Naive B cell (primary cell): ENCODE measurements around the gene TMEM61. TPM values are rescaled to one million over a fixed set of nuclear protein-coding genes. Genes with fewer than 3 reads are reported as not detected.
A peak's percentile ranks its signal among the peaks of the same experiment; 100 is the strongest.
"Not testable (repeated sequence)": the region's sequence is repeated elsewhere in the genome, so short reads cannot be mapped to it uniquely, and the experiment has no call there.

Source experiments
- ATAC-seq, 2 donors: fragments of 150-1000 bp; cut with Tn5 transposase; 2 replicates each; pipeline ENCODE4 v1.10.0; 2021; ENCODE audit warnings: low read depth in 2 of 2, mild to moderate bottlenecking in 2 of 2, moderate library complexity in 2 of 2
- DNase-seq: peaks from one replicate; pipeline ENCODE4 v3.0.0; 2022
- H3K27ac Mint-ChIP-seq, 6 donors: one replicate each; pipeline ENCODE4 v1.8.0; 2020 to 2022; ENCODE audit warnings: mild to moderate bottlenecking in 6 of 6, mixed read lengths in 6 of 6, moderate library complexity in 5 of 6, inconsistent platforms in 2 of 6
- H3K27me3 Mint-ChIP-seq, 3 donors: one replicate each; pipeline ENCODE4 v1.8.0; 2021 to 2022; ENCODE audit warnings: mixed read lengths in 3 of 3, mild to moderate bottlenecking in 1 of 3
- H3K36me3 Mint-ChIP-seq, 2 donors: one replicate each; pipeline ENCODE4 v1.8.0; 2020 to 2022; ENCODE audit warnings: mixed read lengths in 2 of 2, inconsistent platforms in 1 of 2, mild to moderate bottlenecking in 1 of 2
- H3K4me1 Mint-ChIP-seq, 3 donors: one replicate each; pipeline ENCODE4 v1.8.0; 2020 to 2022; ENCODE audit warnings: mixed read lengths in 3 of 3, inconsistent platforms in 1 of 3, mild to moderate bottlenecking in 1 of 3, moderate library complexity in 1 of 3
- H3K4me3 Mint-ChIP-seq, 8 donors: one replicate each; pipeline ENCODE4 v1.8.0; 2020 to 2022; ENCODE audit warnings: mild to moderate bottlenecking in 8 of 8, mixed read lengths in 8 of 8, moderate library complexity in 8 of 8, inconsistent platforms in 2 of 8
- H3K9me3 Mint-ChIP-seq, 7 donors: one replicate each; pipeline ENCODE4 v1.8.0; 2020 to 2022; ENCODE audit warnings: mixed read lengths in 7 of 7, mild to moderate bottlenecking in 5 of 7, inconsistent platforms in 2 of 7, moderate library complexity in 1 of 7
- polyA plus RNA-seq, 6 donors: library from polyadenylated mRNA; unstranded; fragments of 300-500 nt; fragmentation: Illumina TruSeq; gene quantifications; one replicate each; pipeline ENCODE4 v1.2.3, GENCODE V29; 2021; ENCODE audit warnings: low read depth in 6 of 6

TMEM61 gene
- not detected for polyA plus RNA-seq

GRCh38 chr1:54980528-54981241, at the start of gene TMEM61:
TMEM61 (plus strand) TSS chr1:54980628; CDS start chr1:54981066, 438 bp downstream.
- Mint-ChIP-seq H3K36me3 (no peaks in the 10 kb centered on the region), H3K27ac (no peak within 1 kb of the TSS), H3K4me1 (no peaks in the 10 kb centered on the region), H3K27me3 (peaks cover 28 to 62% (median 48%) of the 10 kb centered on the region in 3 donors), H3K4me3 (no peak within 1 kb of the TSS), H3K9me3 (no peaks in the 10 kb centered on the region)
- no peak for DNase-seq
- ATAC-seq: no peak

- DNase-seq: no peak
- H3K27me3 Mint-ChIP-seq: peaks cover 25 to 33% (median 28%) of the 10 kb centered on the region in 3 donors
- no peak overlapping the region for H3K4me3 Mint-ChIP-seq
- peaks cover 0 to 10% (median 6%) of the 10 kb centered on the region in 7 donors for H3K9me3 Mint-ChIP-seq
- H3K36me3 Mint-ChIP-seq: peaks cover 0 to 4% of the 10 kb centered on the region in 2 donors
- ATAC-seq: no peak
- no peaks in the 10 kb centered on the region for H3K4me1 Mint-ChIP-seq
- H3K27ac Mint-ChIP-seq: no peak overlapping the region
Measured at GRCh38 chr1:54931275-54931840, 49.1 kb upstream of the TMEM61 start.

GRCh38 chr1:54934081-54934480, 46.3 kb upstream of the TMEM61 start:
- H3K4me3 Mint-ChIP-seq, ATAC-seq, H3K27ac Mint-ChIP-seq, DNase-seq, H3K4me1 Mint-ChIP-seq, H3K36me3 Mint-ChIP-seq, H3K9me3 Mint-ChIP-seq: not testable (repeated sequence)
- H3K27me3 Mint-ChIP-seq: peaks cover 26 to 45% (median 38%) of the 10 kb centered on the region in 3 donors

- Mint-ChIP-seq H3K4me1 (peaks cover 0 to 3% (median 0%) of the 10 kb centered on the region in 3 donors), H3K27me3 (peaks cover 26 to 49% (median 39%) of the 10 kb centered on the region in 3 donors)
- no peak for ATAC-seq
Measured at GRCh38 chr1:54934869-54935268, 45.6 kb upstream of the TMEM61 start.

GRCh38 chr1:54936791-54937190, 43.6 kb upstream of the TMEM61 start:
- ATAC-seq (no peak), DNase-seq (no peak)
- Mint-ChIP-seq H3K4me3 (no peak overlapping the region), H3K27ac (no peak overlapping the region), H3K27me3 (peaks cover 31 to 48% (median 39%) of the 10 kb centered on the region in 3 donors), H3K36me3 (no peaks in the 10 kb centered on the region), H3K4me1 (peaks cover 0 to 3% (median 0%) of the 10 kb centered on the region in 3 donors), H3K9me3 (peaks cover 0 to 6% (median 4%) of the 10 kb centered on the region in 7 donors)

More at GRCh38 chr1:54934869-54935268, 45.6 kb upstream of the TMEM61 start:
- Mint-ChIP-seq H3K4me3 (no peak overlapping the region), H3K9me3 (peaks cover 0 to 10% (median 6%) of the 10 kb centered on the region in 7 donors), H3K27ac (no peak overlapping the region), H3K36me3 (peaks cover 0 to 4% of the 10 kb centered on the region in 2 donors)
- no peak for DNase-seq

- ATAC-seq: no peak
- DNase-seq: no peak
- no peak overlapping the region for H3K27ac Mint-ChIP-seq
- no peak overlapping the region for H3K4me3 Mint-ChIP-seq
- H3K4me1 Mint-ChIP-seq: peaks cover 0 to 3% (median 0%) of the 10 kb centered on the region in 3 donors
- H3K9me3 Mint-ChIP-seq: peaks cover 0 to 6% (median 4%) of the 10 kb centered on the region in 7 donors
- peaks cover 33 to 53% (median 45%) of the 10 kb centered on the region in 3 donors for H3K27me3 Mint-ChIP-seq
- H3K36me3 Mint-ChIP-seq: no peaks in the 10 kb centered on the region
Measured at GRCh38 chr1:54937469-54937868, 43.0 kb upstream of the TMEM61 start.

GRCh38 chr1:54938955-54939354, 41.5 kb upstream of the TMEM61 start:
- H3K4me1 Mint-ChIP-seq, H3K27ac Mint-ChIP-seq, DNase-seq, H3K9me3 Mint-ChIP-seq, H3K36me3 Mint-ChIP-seq, H3K4me3 Mint-ChIP-seq, ATAC-seq: not testable (repeated sequence)
- peaks cover 32 to 52% (median 46%) of the 10 kb centered on the region in 3 donors for H3K27me3 Mint-ChIP-seq

GRCh38 chr1:54940042-54940441, 40.4 kb upstream of the TMEM61 start:
- Mint-ChIP-seq H3K9me3 (no peaks in the 10 kb centered on the region), H3K27ac (no peak overlapping the region), H3K4me1 (peaks cover 2 to 5% (median 3%) of the 10 kb centered on the region in 3 donors), H3K4me3 (no peak overlapping the region), H3K36me3 (no peaks in the 10 kb centered on the region), H3K27me3 (peaks cover 25 to 56% (median 47%) of the 10 kb centered on the region in 3 donors)
- ATAC-seq (no peak), DNase-seq (no peak)

- no peaks in the 10 kb centered on the region for H3K36me3 Mint-ChIP-seq
- peaks cover 7 to 37% (median 29%) of the 10 kb centered on the region in 3 donors for H3K27me3 Mint-ChIP-seq
- ATAC-seq (no peak), DNase-seq (no peak)
- H3K27ac Mint-ChIP-seq: no peak overlapping the region
- no peaks in the 10 kb centered on the region for H3K9me3 Mint-ChIP-seq
- H3K4me1 Mint-ChIP-seq: peaks cover 6 to 10% (median 7%) of the 10 kb centered on the region in 3 donors
- no peak overlapping the region for H3K4me3 Mint-ChIP-seq
Measured at GRCh38 chr1:54942976-54943375, 37.5 kb upstream of the TMEM61 start.

- H3K27me3 Mint-ChIP-seq: peaks cover 12 to 30% (median 26%) of the 10 kb centered on the region in 3 donors
- no peaks in the 10 kb centered on the region for H3K9me3 Mint-ChIP-seq
- H3K27ac Mint-ChIP-seq: no peak overlapping the region
- peaks cover 6 to 7% (median 7%) of the 10 kb centered on the region in 3 donors for H3K4me1 Mint-ChIP-seq
- ATAC-seq: peak in 1 of 2 donors; percentile 27
- no peak overlapping the region for H3K4me3 Mint-ChIP-seq
- peak; percentile 32 for DNase-seq
- no peaks in the 10 kb centered on the region for H3K36me3 Mint-ChIP-seq
Measured at GRCh38 chr1:54944610-54945392, 35.6 kb upstream of the TMEM61 start.

- DNase-seq: no peak
- Mint-ChIP-seq H3K36me3 (no peaks in the 10 kb centered on the region), H3K27me3 (peaks cover 12 to 37% (median 32%) of the 10 kb centered on the region in 3 donors), H3K27ac (no peak overlapping the region), H3K9me3 (no peaks in the 10 kb centered on the region), H3K4me1 (peaks cover 7 to 14% (median 11%) of the 10 kb centered on the region in 3 donors), H3K4me3 (no peak overlapping the region)
- no peak for ATAC-seq
Measured at GRCh38 chr1:54945393-54945936, 35.0 kb upstream of the TMEM61 start.

GRCh38 chr1:54947540-54947939, 32.9 kb upstream of the TMEM61 start:
- DNase-seq (no peak), ATAC-seq (no peak)
- Mint-ChIP-seq H3K4me1 (peaks cover 7 to 14% (median 14%) of the 10 kb centered on the region in 3 donors), H3K9me3 (no peaks in the 10 kb centered on the region), H3K27ac (no peak overlapping the region), H3K4me3 (no peak overlapping the region), H3K36me3 (no peaks in the 10 kb centered on the region), H3K27me3 (peaks cover 9 to 37% (median 26%) of the 10 kb centered on the region in 3 donors)

GRCh38 chr1:54949053-54949452, 31.4 kb upstream of the TMEM61 start:
- Mint-ChIP-seq H3K27me3 (peaks cover 9 to 40% (median 24%) of the 10 kb centered on the region in 3 donors), H3K9me3 (no peaks in the 10 kb centered on the region), H3K4me1 (peaks cover 7 to 14% (median 14%) of the 10 kb centered on the region in 3 donors), H3K4me3 (no peak overlapping the region), H3K36me3 (no peaks in the 10 kb centered on the region), H3K27ac (no peak overlapping the region)
- no peak for ATAC-seq
- DNase-seq: no peak
